ENCODE data around the gene ECSIT. TPM values are rescaled to one million over a fixed set of nuclear protein-coding genes. Genes with fewer than 3 reads are reported as not detected.

Gene ECSIT
- polyA plus RNA-seq, 2 of the 4 experiments (the other 2 are of a cell fraction), result 23.0 to 29.7 TPM

DNA sequence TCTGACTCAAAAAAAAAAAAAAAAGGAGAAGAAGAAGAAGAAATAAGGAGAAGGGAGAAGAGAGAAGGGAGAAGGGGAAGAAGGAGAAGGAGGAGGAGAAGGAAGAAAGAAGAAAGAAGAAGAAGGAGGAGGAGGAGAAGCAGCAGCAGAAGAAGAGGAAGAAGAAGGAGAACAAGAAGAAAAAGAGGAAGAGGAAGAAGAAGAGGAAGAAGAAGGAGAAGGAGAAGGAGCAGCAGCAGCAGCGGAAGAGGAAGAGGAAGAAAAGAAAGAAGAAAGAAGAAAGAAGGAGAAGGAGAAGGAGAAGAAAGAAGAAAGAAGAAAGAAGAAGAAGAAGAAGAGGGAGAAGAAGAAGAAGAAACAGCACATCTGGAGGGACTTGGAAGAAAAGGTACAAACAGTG is 5.6 kb upstream of the ECSIT start:
- Histone ChIP-seq H3K4me3 (no peak overlapping the region), H3K4me2 (no peak overlapping the region), H3K27ac (no peak overlapping the region), H3K9me3 (no peaks in the 10 kb centered on the region), H3K4me1 (peaks cover 26% of the 10 kb centered on the region)
- CTCF ChIA-PET, result interaction anchor here (1.1 to 2.5 kb wide), 2 partner anchors 24 to 151 kb away, joined by 3 to 11 read pairs; partner anchors contain the start of gene ELOF1
- FAIRE-seq (no peak), ATAC-seq (no peak), DNase-seq (ENCODE audit: low read depth in 1 of 2, low spot score in 1 of 2) (no peak)
- 100% methylated on average over 1 of the region's 1 CpG for WGBS (ENCODE audit: missing lambda C conversion rate)
- POLR2A ChIA-PET, result no interaction called here
- TF ChIP-seq SREBF2 (IDR thresholded peaks at IDR 0.05) (no peak), ZSCAN20 (CRISPR knock-in tag; IDR thresholded peaks at IDR 0.05) (no peak), EHF (CRISPR knock-in tag; IDR thresholded peaks at IDR 0.05) (no peak)

DNA sequence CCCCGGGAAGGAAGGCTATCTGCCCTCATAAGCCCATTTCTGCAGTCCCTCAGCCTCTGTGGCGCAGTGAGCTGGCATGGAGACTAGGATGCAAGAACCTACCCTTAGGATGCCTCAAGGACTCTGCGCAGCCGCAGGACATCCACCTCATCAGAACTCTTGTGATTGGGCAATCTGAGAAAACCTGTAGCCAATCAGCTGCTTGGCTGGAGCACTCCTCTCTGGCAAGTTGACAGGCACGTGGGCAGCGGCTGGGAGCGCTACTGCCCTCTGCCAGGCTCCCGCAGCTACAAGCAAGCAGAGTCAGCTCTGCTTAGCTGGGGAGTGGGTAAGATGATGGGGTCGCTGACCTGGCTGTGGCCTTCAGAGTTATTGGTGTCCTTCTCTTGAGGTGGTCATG is 1.5 kb upstream of the ECSIT start:
- Histone ChIP-seq H3K27ac (peak overlapping the region in 1 of 2 experiments; percentile 50; a peak in 2 of 6 replicates), H3K9me3 (no peaks in the 10 kb centered on the region), H3K4me2 (no peak overlapping the region), H3K4me3 (no peak overlapping the region), H3K4me1 (peaks cover 24% of the 10 kb centered on the region)
- 47% methylated on average over 9 of the region's 9 CpGs for WGBS (ENCODE audit: missing lambda C conversion rate)
- POLR2A ChIA-PET, result no interaction called here
- FAIRE-seq (no peak), DNase-seq (ENCODE audit: low read depth in 1 of 2, low spot score in 1 of 2) (peak; percentile 56 to 89), ATAC-seq (peak in 1 of 2 experiments; percentile 18; a peak in 3 of 6 replicates)
- CTCF ChIA-PET, result interaction anchor here (0.9 kb wide), 1 partner anchor 8 kb away, joined by 4 read pairs; the partner anchor contains the start of gene CNN1
- peak; percentile 65 for TF ChIP-seq BHLHE40 (IDR thresholded peaks at IDR 0.05; ENCODE audit: low read depth, low read length)
- no peak for TF ChIP-seq CHD4 (IDR thresholded peaks at IDR 0.05; ENCODE audit: borderline replicate concordance)
- 0 out of 5 replicates have a peak, but pooled peaks of 1 of the 2 experiments have one; percentile 6 for TF ChIP-seq RAD21 (conservative IDR thresholded peaks at IDR 0.05 in 1 of 2, IDR thresholded peaks at IDR 0.05 in 1 of 2)
- TF ChIP-seq KDM5A (IDR thresholded peaks at IDR 0.05), result no peak
- TF ChIP-seq USF2 (IDR thresholded peaks at IDR 0.05), result peak; percentile 58
- TF ChIP-seq, protein P1, sequence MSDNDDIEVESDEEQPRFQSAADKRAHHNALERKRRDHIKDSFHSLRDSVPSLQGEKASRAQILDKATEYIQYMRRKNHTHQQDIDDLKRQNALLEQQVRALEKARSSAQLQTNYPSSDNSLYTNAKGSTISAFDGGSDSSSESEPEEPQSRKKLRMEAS (IDR thresholded peaks at IDR 0.05), result peak; percentile 91
- TF ChIP-seq MAZ (IDR thresholded peaks at IDR 0.05; ENCODE audit: borderline replicate concordance, low read depth, low read length), result no peak
- peak; percentile 48; the same call in 1 of the 2 replicates for TF ChIP-seq E2F6 (IDR thresholded peaks at IDR 0.05; ENCODE audit: borderline replicate concordance, low read depth)
- TF ChIP-seq EP300 (IDR thresholded peaks at IDR 0.05), result no peak
- no peak for TF ChIP-seq EHMT2 (IDR thresholded peaks at IDR 0.05; ENCODE audit: low read depth)
- TF ChIP-seq, protein P2, sequence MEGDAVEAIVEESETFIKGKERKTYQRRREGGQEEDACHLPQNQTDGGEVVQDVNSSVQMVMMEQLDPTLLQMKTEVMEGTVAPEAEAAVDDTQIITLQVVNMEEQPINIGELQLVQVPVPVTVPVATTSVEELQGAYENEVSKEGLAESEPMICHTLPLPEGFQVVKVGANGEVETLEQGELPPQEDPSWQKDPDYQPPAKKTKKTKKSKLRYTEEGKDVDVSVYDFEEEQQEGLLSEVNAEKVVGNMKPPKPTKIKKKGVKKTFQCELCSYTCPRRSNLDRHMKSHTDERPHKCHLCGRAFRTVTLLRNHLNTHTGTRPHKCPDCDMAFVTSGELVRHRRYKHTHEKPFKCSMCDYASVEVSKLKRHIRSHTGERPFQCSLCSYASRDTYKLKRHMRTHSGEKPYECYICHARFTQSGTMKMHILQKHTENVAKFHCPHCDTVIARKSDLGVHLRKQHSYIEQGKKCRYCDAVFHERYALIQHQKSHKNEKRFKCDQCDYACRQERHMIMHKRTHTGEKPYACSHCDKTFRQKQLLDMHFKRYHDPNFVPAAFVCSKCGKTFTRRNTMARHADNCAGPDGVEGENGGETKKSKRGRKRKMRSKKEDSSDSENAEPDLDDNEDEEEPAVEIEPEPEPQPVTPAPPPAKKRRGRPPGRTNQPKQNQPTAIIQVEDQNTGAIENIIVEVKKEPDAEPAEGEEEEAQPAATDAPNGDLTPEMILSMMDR (IDR thresholded peaks at IDR 0.05), result no peak
- no peak for TF ChIP-seq TFCP2L1 (CRISPR knock-in tag; IDR thresholded peaks at IDR 0.05)
- TF ChIP-seq ZSCAN20 (CRISPR knock-in tag; IDR thresholded peaks at IDR 0.05), result no peak

- 0 out of 3 replicates have a peak, but pooled peaks cover 4% of the 10 kb centered on the region for H3K4me1 ChIP-seq
- ChIA-PET CTCF (interaction anchor here (0.8 to 1.4 kb wide), 2 partner anchors 10 to 17 kb away, joined by 3 to 6 read pairs; no protein-coding TSS in a partner anchor), POLR2A (no interaction called here)
- no peaks in the 10 kb centered on the region for H3K9me3 ChIP-seq
- FAIRE-seq (no peak), ATAC-seq (peak in 1 of 2 experiments; percentile 30; a peak in 1 of 6 replicates), DNase-seq (ENCODE audit: low read depth in 1 of 2, low spot score in 1 of 2) (no peak)
- H3K27ac ChIP-seq, result no peak overlapping the region
- H3K4me2 ChIP-seq, result no peak overlapping the region
- 72% methylated on average over 6 of the region's 9 CpGs for WGBS (ENCODE audit: missing lambda C conversion rate)
- no peak overlapping the region for H3K4me3 ChIP-seq
- TF ChIP-seq CBX8 (IDR thresholded peaks at IDR 0.05) (no peak), HOXB13 (CRISPR knock-in tag; IDR thresholded peaks at IDR 0.05; ENCODE audit: low read depth) (no peak), KDM5A (IDR thresholded peaks at IDR 0.05) (no peak), BHLHE40 (IDR thresholded peaks at IDR 0.05; ENCODE audit: low read depth, low read length) (no peak), E2F6 (IDR thresholded peaks at IDR 0.05; ENCODE audit: borderline replicate concordance, low read depth) (no peak), MAFK (IDR thresholded peaks at IDR 0.05; ENCODE audit: partially characterized antibody) (no peak), SMC3 (IDR thresholded peaks at IDR 0.05) (no peak), NFE2L2 (conservative IDR thresholded peaks at IDR 0.05; ENCODE audit: low read length) (no peak), GATA3 (IDR thresholded peaks at IDR 0.05; ENCODE audit: borderline replicate concordance) (no peak), TP53 (CRISPR knock-in tag; IDR thresholded peaks at IDR 0.05) (no peak), ZNF302 (CRISPR knock-in tag; IDR thresholded peaks at IDR 0.05) (no peak)
- TF ChIP-seq, protein P1 (IDR thresholded peaks at IDR 0.05), result no peak
- TF ChIP-seq, protein P3, sequence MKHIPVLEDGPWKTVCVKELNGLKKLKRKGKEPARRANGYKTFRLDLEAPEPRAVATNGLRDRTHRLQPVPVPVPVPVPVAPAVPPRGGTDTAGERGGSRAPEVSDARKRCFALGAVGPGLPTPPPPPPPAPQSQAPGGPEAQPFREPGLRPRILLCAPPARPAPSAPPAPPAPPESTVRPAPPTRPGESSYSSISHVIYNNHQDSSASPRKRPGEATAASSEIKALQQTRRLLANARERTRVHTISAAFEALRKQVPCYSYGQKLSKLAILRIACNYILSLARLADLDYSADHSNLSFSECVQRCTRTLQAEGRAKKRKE (CRISPR knock-in tag; IDR thresholded peaks at IDR 0.05; ENCODE audit: low read depth), result no peak
- TF ChIP-seq, protein P4, sequence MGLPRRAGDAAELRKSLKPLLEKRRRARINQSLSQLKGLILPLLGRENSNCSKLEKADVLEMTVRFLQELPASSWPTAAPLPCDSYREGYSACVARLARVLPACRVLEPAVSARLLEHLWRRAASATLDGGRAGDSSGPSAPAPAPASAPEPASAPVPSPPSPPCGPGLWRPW (IDR thresholded peaks at IDR 0.05), result no peak
Observed at GRCh38 chr19:11519138-11519537, 9.8 kb downstream of the ECSIT start.
